ENCODE measurements around the gene WWOX. TPM values are rescaled to one million over a fixed set of nuclear protein-coding genes. Genes with fewer than 3 reads are reported as not detected.

The WWOX gene
- total RNA-seq, 3 donors from 2014 or later: 11.7 to 18.0 (median 13.8) TPM

DNA sequence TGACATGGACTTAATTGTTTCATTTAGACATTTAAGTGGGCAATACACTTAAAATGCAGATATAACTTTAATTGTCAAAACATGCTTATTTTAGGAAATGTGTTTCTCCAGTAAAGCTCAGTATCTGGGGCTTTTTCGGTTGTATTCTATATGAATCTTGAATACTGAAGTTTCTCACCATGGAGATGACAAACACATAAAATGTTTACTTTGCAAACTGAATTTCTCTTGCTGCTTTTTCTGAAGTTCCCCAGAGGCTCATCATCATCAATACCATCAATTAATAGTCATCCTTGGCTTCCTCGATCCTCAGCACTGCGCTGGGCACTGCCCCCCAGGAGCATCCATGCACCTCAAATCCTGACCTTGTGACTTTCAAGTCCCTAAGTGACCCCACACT lies 227.3 kb downstream of the WWOX start:
- intact Hi-C loops (cut with DNase I, micrococcal nuclease): no loop called here
- TF ChIP-seq, protein P1, sequence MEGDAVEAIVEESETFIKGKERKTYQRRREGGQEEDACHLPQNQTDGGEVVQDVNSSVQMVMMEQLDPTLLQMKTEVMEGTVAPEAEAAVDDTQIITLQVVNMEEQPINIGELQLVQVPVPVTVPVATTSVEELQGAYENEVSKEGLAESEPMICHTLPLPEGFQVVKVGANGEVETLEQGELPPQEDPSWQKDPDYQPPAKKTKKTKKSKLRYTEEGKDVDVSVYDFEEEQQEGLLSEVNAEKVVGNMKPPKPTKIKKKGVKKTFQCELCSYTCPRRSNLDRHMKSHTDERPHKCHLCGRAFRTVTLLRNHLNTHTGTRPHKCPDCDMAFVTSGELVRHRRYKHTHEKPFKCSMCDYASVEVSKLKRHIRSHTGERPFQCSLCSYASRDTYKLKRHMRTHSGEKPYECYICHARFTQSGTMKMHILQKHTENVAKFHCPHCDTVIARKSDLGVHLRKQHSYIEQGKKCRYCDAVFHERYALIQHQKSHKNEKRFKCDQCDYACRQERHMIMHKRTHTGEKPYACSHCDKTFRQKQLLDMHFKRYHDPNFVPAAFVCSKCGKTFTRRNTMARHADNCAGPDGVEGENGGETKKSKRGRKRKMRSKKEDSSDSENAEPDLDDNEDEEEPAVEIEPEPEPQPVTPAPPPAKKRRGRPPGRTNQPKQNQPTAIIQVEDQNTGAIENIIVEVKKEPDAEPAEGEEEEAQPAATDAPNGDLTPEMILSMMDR (IDR thresholded peaks at IDR 0.05): no peak

DNA sequence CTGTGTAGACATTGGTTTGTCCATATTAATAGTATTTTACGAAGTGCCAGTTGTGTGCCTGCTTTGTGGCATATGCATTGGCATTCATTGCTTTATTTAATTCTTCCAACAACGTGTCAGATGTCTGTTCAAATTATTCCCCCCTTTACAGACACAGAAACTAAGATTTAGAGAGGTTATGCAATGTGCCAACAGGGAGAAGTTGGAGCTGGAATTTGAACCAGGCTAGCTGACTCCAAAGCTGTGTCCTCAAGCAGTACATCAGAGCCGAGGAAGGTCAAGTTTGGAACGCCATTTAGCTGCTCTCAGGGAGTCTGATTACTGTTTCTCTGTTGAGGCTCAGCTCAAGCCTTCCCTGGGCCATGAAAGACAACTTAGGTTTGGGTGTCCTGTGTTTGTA lies 232.3 kb downstream of the WWOX start:
- no peak for ATAC-seq
- Histone ChIP-seq H3K4me3 (no peak overlapping the region), H3K9me3 (no peaks in the 10 kb centered on the region), H3K4me1 (ENCODE audit: low read depth) (no peaks in the 10 kb centered on the region), H3K36me3 (ENCODE audit: low read depth) (no peaks in the 10 kb centered on the region)
- intact Hi-C loops (cut with DNase I, micrococcal nuclease): no loop called here
- TF ChIP-seq, protein P1 (IDR thresholded peaks at IDR 0.05): no peak
- DNase-seq: no peak

More for the DNA sequence above, 227.3 kb downstream of the WWOX start:
- ATAC-seq (no peak), DNase-seq (no peak)
- H3K9me3 ChIP-seq: no peaks in the 10 kb centered on the region
- no peaks in the 10 kb centered on the region for H3K4me1 ChIP-seq (ENCODE audit: low read depth)
- H3K36me3 ChIP-seq (ENCODE audit: low read depth): no peaks in the 10 kb centered on the region
- H3K4me3 ChIP-seq: no peak overlapping the region

DNA sequence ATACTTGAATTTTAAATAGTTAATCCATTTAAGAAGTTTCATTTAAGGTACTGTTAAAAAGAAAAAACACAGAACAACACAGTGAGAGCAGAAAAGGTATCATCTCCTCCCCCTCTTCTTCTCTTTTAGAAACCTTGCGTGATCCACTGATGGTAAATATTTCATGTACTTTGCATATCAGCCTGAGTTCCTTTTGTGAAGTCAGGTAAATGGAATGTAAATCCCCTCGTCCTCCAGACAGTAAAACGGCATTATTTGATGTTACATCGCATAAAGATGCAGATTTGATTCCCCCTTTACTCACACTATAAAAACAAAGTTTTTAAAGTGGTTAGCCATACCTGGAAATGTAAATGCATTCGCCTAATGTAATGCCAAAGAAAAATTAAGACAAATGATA lies 234.4 kb downstream of the WWOX start:
- no peak for DNase-seq
- ATAC-seq: no peak
- TF ChIP-seq, protein P1 (IDR thresholded peaks at IDR 0.05): no peak
- H3K4me1 ChIP-seq (ENCODE audit: low read depth): no peaks in the 10 kb centered on the region
- no peaks in the 10 kb centered on the region for H3K36me3 ChIP-seq (ENCODE audit: low read depth)
- intact Hi-C loops (cut with DNase I, micrococcal nuclease): no loop called here
- no peak overlapping the region for H3K4me3 ChIP-seq
- no peaks in the 10 kb centered on the region for H3K9me3 ChIP-seq

DNA sequence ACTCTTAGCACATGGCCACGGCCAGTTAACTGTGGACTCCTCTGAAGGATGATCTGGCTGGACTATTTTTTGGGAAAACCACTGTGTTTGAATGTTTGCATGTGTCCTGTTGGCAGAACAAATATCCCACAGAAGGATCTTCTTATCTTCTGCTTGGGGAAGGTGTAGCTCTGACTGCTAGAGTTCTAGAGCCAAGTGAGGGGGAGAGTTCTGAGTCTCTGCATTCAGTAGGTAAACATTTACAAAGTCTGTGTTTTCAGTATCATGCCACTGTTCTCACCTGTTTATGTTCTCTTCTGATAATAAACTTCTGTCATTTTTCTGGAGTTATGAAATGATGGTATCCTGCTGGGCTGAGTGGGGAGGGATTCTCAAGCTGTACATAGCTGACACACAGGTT lies 241.1 kb downstream of the WWOX start:
- TF ChIP-seq, protein P1 (IDR thresholded peaks at IDR 0.05): no peak
- Histone ChIP-seq H3K36me3 (ENCODE audit: low read depth) (no peaks in the 10 kb centered on the region), H3K4me3 (no peak overlapping the region), H3K9me3 (no peaks in the 10 kb centered on the region), H3K4me1 (ENCODE audit: low read depth) (no peaks in the 10 kb centered on the region)
- ATAC-seq (no peak), DNase-seq (no peak)
- intact Hi-C loops (cut with DNase I, micrococcal nuclease): no loop called here

DNA sequence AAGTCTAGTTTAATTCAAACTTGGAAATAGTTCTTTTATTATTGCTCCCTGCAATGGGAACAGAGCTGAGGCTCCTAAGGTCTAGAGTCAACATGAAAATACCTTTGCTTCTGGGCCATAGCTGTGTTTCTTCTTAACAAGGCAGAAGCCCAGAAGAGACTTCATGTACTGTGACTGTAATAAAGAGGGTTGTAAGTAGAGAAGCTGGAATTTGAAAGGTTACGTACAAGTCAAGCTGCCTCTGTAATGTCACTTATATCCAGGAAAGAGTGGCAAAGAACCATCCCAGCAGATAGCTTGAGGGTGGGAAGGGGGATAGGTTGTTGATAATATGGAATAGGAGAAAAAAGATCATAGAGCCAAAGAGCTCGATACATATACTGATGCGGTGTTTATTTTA lies 248.6 kb downstream of the WWOX start:
- TF ChIP-seq, protein P1 (IDR thresholded peaks at IDR 0.05): no peak
- intact Hi-C loops (cut with DNase I, micrococcal nuclease): no loop called here
- ATAC-seq (no peak), DNase-seq (no peak)
- H3K36me3 ChIP-seq (ENCODE audit: low read depth): no peaks in the 10 kb centered on the region
- no peaks in the 10 kb centered on the region for H3K9me3 ChIP-seq
- H3K4me1 ChIP-seq (ENCODE audit: low read depth): no peaks in the 10 kb centered on the region
- no peak overlapping the region for H3K4me3 ChIP-seq

DNA sequence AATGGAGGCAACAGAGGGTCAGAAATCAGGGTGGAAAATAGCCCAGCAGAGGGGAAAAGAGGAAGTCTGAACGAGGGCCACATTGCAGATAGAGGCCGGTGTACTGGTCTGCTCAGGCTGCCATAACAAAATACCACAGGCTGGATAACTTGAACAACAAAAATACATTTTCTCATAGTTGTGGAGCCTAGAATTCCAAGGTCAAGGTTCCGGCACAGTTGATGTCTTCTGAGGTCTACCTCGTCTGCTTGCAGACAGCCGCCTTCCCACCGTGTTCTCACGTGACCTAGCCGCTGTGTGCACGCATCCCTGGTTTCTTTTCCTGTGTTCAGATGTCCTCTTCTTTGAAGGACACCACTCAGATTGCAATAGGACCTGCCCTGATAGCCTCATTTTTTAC lies 249.4 kb downstream of the WWOX start:
- intact Hi-C loops (cut with DNase I, micrococcal nuclease): no loop called here
- no peak overlapping the region for H3K4me3 ChIP-seq
- no peak for ATAC-seq
- no peaks in the 10 kb centered on the region for H3K4me1 ChIP-seq (ENCODE audit: low read depth)
- TF ChIP-seq, protein P1 (IDR thresholded peaks at IDR 0.05): no peak
- H3K36me3 ChIP-seq (ENCODE audit: low read depth): no peaks in the 10 kb centered on the region
- no peak for DNase-seq
- H3K9me3 ChIP-seq: no peaks in the 10 kb centered on the region
